SU-DHL-6 (cell line): ENCODE data around the gene M1AP.
"Not testable (repeated sequence)": the region's sequence is repeated elsewhere in the genome, so short reads cannot be mapped to it uniquely, and the experiment has no call there.

Experiments
- H2AFZ ChIP-seq: fragments of 200-600 bp; sonication (generic); 2 replicates; pipeline ENCODE4 v1.6.1; 2014; ENCODE audit warnings: low read depth, mild to moderate bottlenecking, moderate library complexity, mixed read lengths, antibody characterized with exemption, low read length; ENCODE audit not compliant: severe bottlenecking
- H3F3A ChIP-seq: fragments of 200-600 bp; shearing (Covaris generic); 2 replicates; pipeline ENCODE4 v1.6.0; 2016; ENCODE audit warnings: antibody characterized with exemption, mild to moderate bottlenecking; ENCODE audit not compliant: insufficient read depth
- H3K27ac ChIP-seq: fragments of 200-600 bp; sonication (generic); 2 replicates; pipeline ENCODE4 v1.5.1; 2016; ENCODE audit warnings: low read depth, mild to moderate bottlenecking, low read length, moderate library complexity, mixed read lengths
- H3K27me3 ChIP-seq: fragments of 200-600 bp; sonication (generic), shearing (Covaris generic); 2 replicates; pipeline ENCODE4 v1.6.0; 2014; ENCODE audit warnings: mild to moderate bottlenecking, low read length
- H3K36me3 ChIP-seq: fragments of 200-600 bp; sonication (generic); 2 replicates; pipeline ENCODE4 v1.6.1; 2014; ENCODE audit warnings: mild to moderate bottlenecking, low read length, mixed read lengths
- H3K4me2 ChIP-seq: fragments of 300-600, 200-600 bp; shearing (Covaris generic), sonication (generic); 2 replicates; pipeline ENCODE4 v1.6.0; 2014; ENCODE audit warnings: low read length, low read depth, mild to moderate bottlenecking; ENCODE audit not compliant: poor library complexity, severe bottlenecking
- H3K4me3 ChIP-seq: fragments of 200-600 bp; sonication (generic); 2 replicates; pipeline ENCODE4 v1.5.1; 2014; ENCODE audit warnings: antibody characterized with exemption, low read length, mild to moderate bottlenecking, mixed read lengths; ENCODE audit not compliant: insufficient read depth, poor library complexity, severe bottlenecking
- H3K79me2 ChIP-seq: fragments of 200-600 bp; sonication (generic); 2 replicates; pipeline ENCODE4 v1.6.1; 2014; ENCODE audit warnings: mild to moderate bottlenecking, low read length, moderate library complexity; ENCODE audit not compliant: insufficient read depth
- H3K9ac ChIP-seq: fragments of 200-600 bp; sonication (generic); 2 replicates; pipeline ENCODE4 v1.7.0; 2014; ENCODE audit warnings: mild to moderate bottlenecking, low read length
- H3K9me2 ChIP-seq: fragments of 200-600 bp; sonication (generic); replicated peaks from 2 replicates; pipeline ENCODE4 v1.6.1; 2014; ENCODE audit warnings: low read length; ENCODE audit not compliant: insufficient read depth
- H3K9me3 ChIP-seq: fragments of 200-600 bp; sonication (generic); 2 replicates; pipeline ENCODE4 v1.6.1; 2014; ENCODE audit warnings: low read length, mixed read lengths; ENCODE audit not compliant: insufficient read depth
- H4K20me1 ChIP-seq: fragments of 200-600 bp; sonication (generic); 2 replicates; pipeline ENCODE4 v1.6.1; 2014; ENCODE audit warnings: low read depth, mild to moderate bottlenecking, antibody characterized with exemption, low read length, moderate library complexity, mixed read lengths
- CTCF ChIP-seq: fragments of 200-600 bp; sonication (generic); IDR thresholded peaks from one replicate; pipeline ENCODE4 v1.5.1; 2017; ENCODE audit warnings: antibody characterized with exemption, mild to moderate bottlenecking, low read length, moderate library complexity; ENCODE audit not compliant: insufficient read depth, poor library complexity, severe bottlenecking
- EZH2phosphoT487 ChIP-seq: fragments of 200-600 bp; sonication (generic), shearing (Covaris generic); conservative IDR thresholded peaks from 2 replicates; pipeline ENCODE4 v1.6.1; 2018; ENCODE audit warnings: mild to moderate bottlenecking, antibody characterized with exemption, low read length, moderate library complexity, mixed read lengths

The M1AP gene

GRCh38 chr2:74564222-74564621 lies 83.9 kb downstream of the M1AP start:
- no peak overlapping the region for H2AFZ ChIP-seq
- no peaks in the 10 kb centered on the region for H3K9me2 ChIP-seq
- no peak overlapping the region for H3K4me2 ChIP-seq
- H3K9me3 ChIP-seq = no peaks in the 10 kb centered on the region
- no peak overlapping the region for H3K4me3 ChIP-seq
- no peak for TF ChIP-seq CTCF
- TF ChIP-seq EZH2phosphoT487 = no peak
- no peaks in the 10 kb centered on the region for H4K20me1 ChIP-seq
- no peaks in the 10 kb centered on the region for H3K36me3 ChIP-seq
- no peak overlapping the region for H3K9ac ChIP-seq
- H3K79me2 ChIP-seq = no peaks in the 10 kb centered on the region
- H3K27ac ChIP-seq = no peak overlapping the region
- no peaks in the 10 kb centered on the region for H3K27me3 ChIP-seq
- H3F3A ChIP-seq = no peaks in the 10 kb centered on the region

DNA sequence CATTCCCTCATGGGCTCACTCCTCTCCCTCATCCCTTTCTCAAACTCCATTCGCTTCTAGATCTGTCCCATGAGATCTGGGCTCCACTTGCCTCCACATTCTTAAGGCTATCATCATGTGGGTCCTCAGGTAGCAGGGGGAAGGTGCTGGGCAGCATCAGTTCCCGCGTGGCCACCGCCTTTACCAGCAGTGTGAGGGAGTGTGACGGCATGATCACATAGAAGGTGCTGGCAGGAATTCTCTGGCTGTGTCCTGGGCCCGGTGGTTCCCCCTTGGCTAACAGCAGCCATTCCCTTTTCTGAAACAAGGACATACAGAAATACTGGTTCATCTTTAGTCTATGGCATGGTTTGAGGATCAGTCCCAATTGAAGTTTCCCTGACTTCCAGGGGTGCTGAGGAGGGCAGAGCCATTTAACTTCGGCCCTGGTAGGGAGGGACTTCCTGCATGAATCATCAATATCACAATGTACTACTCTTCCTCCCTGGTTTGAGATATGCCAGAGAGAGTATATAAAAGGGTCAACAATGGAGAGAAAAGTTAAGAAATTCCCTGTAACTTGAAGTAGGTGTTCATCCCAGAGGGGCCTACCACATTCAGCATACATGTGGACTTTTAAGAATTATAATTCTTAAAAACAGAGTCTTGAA lies 85.9 kb downstream of the M1AP start:
- H3K9ac ChIP-seq = no peak overlapping the region
- no peak overlapping the region for H3K4me3 ChIP-seq
- no peaks in the 10 kb centered on the region for H3K27me3 ChIP-seq
- no peaks in the 10 kb centered on the region for H3K9me3 ChIP-seq
- H3K27ac ChIP-seq = no peak overlapping the region
- no peak overlapping the region for H2AFZ ChIP-seq
- H4K20me1 ChIP-seq = no peaks in the 10 kb centered on the region
- H3K36me3 ChIP-seq = no peaks in the 10 kb centered on the region
- no peaks in the 10 kb centered on the region for H3F3A ChIP-seq
- no peaks in the 10 kb centered on the region for H3K9me2 ChIP-seq
- no peaks in the 10 kb centered on the region for H3K79me2 ChIP-seq
- no peak overlapping the region for H3K4me2 ChIP-seq
- TF ChIP-seq EZH2phosphoT487 (no peak), CTCF (no peak)

GRCh38 chr2:74561022-74561421 lies 87.1 kb downstream of the M1AP start:
- H2AFZ ChIP-seq, H3F3A ChIP-seq, H3K9me2 ChIP-seq, H3K79me2 ChIP-seq, H3K27ac ChIP-seq, H3K4me2 ChIP-seq, H3K36me3 ChIP-seq, H3K9ac ChIP-seq, H3K27me3 ChIP-seq, H4K20me1 ChIP-seq, H3K4me3 ChIP-seq, H3K9me3 ChIP-seq: not testable (repeated sequence)

DNA sequence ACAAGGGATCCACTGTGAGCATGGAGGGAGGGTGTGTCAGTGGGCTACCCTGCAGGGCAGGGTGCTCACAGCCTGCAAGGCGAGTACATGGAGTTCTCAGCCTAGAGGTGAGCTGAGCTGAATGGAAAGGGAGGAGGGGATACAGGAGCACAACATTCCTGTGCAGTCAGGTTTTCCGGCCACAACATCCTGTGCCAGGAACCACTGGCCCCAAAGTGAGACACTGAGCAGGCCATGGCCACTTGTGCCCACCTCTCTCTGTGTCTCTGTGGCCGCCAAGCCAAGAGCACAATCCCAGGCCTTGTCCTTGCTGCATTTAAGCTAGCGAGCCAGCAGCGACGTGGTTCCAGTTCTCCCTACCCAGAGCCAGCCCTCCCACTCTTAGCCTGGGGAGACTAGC lies 87.5 kb downstream of the M1AP start:
- H3K27ac ChIP-seq = no peak overlapping the region
- H3F3A ChIP-seq = no peaks in the 10 kb centered on the region
- no peaks in the 10 kb centered on the region for H3K79me2 ChIP-seq
- no peaks in the 10 kb centered on the region for H3K36me3 ChIP-seq
- no peak overlapping the region for H3K4me2 ChIP-seq
- H3K9me3 ChIP-seq = no peaks in the 10 kb centered on the region
- no peak overlapping the region for H3K4me3 ChIP-seq
- no peaks in the 10 kb centered on the region for H3K9me2 ChIP-seq
- H3K27me3 ChIP-seq = no peaks in the 10 kb centered on the region
- H3K9ac ChIP-seq = no peak overlapping the region
- H2AFZ ChIP-seq = no peak overlapping the region
- no peaks in the 10 kb centered on the region for H4K20me1 ChIP-seq
- TF ChIP-seq CTCF (no peak), EZH2phosphoT487 (no peak)
